Uterus (tissue), 2 donors: ENCODE data around the gene GTF2F2.
"Not testable (repeated sequence)": the region's sequence is repeated elsewhere in the genome, so short reads cannot be mapped to it uniquely, and the experiment has no call there.

Experiments used
- CTCF ChIP-seq, 4 experiments: fragments of 200-600 bp in 2 of 4; fragments of 450-650 bp in 2 of 4; sonication (generic) in 2 of 4; IDR thresholded peaks; one replicate each; pipeline ENCODE4 v1.5.1; 2016 to 2019; ENCODE audit warnings: antibody characterized with exemption in 4 of 4, mild to moderate bottlenecking in 2 of 4, moderate library complexity in 1 of 4
- POLR2A ChIP-seq, 2 donors: fragments of 450-650 bp; IDR thresholded peaks; one replicate each; pipeline ENCODE4 v1.6.1; 2016; ENCODE audit warnings: antibody characterized with exemption in 2 of 2, mild to moderate bottlenecking in 1 of 2, moderate library complexity in 1 of 2

DNA sequence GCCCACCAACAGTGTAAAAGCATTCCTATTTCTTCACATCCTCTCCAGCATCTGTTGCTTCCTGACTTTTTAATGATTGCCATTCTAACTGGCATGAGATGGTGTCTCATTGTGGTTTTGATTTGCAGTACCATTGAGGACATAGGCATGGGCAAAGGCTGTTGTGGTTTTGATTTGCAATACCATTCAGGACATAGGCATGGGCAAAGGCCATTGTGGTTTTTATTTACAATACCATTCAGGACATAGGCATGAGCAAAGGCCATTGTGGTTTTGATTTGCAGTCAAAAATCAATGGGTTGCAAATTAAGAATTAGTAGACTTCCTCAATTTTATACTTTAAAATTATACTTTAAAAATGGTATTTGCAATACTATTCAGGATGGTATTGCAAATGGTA lies 69.2 kb downstream of the GTF2F2 start:
- TF ChIP-seq POLR2A, CTCF (IDR thresholded peaks at IDR 0.05): not testable (repeated sequence)
